GM12878 (cell line): ENCODE measurements around the gene RTEL1. TPM values are rescaled to one million over a fixed set of nuclear protein-coding genes. Genes with fewer than 3 reads are reported as not detected.
A peak's percentile ranks its signal among the peaks of the same experiment; 100 is the strongest.

Source experiments
- ATAC-seq: fragments of 200-7000 bp; cut with Tn5 transposase; 3 replicates; pipeline ENCODE4 v1.9.1; 2020; ENCODE audit warnings: mild to moderate bottlenecking, moderate library complexity
- Bru-seq: library from RNA; stranded (reverse); fragments of 400-500 nt; gene quantifications from one replicate; lab custom pipeline; 2021; lab: Mats Ljungman, UMichigan
- BruChase-seq, 2 experiments: library from RNA; stranded (reverse); fragments of 400-500 nt; gene quantifications; one replicate each; lab custom pipeline; 2021; lab: Mats Ljungman, UMichigan
- BruUV-seq: library from RNA; stranded (reverse); fragments of 400-500 nt; replicated peaks from 2 replicates; lab custom pipeline; 2021; lab: Mats Ljungman, UMichigan
- CTCF ChIA-PET: fragments of 300-600 bp; sonication (Branson Sonifier 250); formaldehyde crosslinking; extraction: SDS; loops from one replicate; lab custom pipeline; 2021; ENCODE audit warnings: inconsistent platforms; lab: Yijun Ruan, JAX
- POLR2A ChIA-PET: fragments of 350-600 bp; formaldehyde crosslinking; extraction: SDS; loops from one replicate; lab custom pipeline; 2021; ENCODE audit warnings: inconsistent platforms; lab: Charles Lee
- RAD21 ChIA-PET: fragments of 300-600 bp; sonication (Branson Sonifier 250); formaldehyde crosslinking; loops from one replicate; lab custom pipeline; 2023; ENCODE audit warnings: antibody characterized with exemption; ENCODE audit not compliant: unreplicated experiment; lab: Charles Lee
- SMC1A ChIA-PET: fragments of 300-600 bp; sonication (Branson Sonifier 250); formaldehyde crosslinking; loops from one replicate; lab custom pipeline; 2023; ENCODE audit not compliant: unreplicated experiment, uncharacterized antibody; lab: Charles Lee
- DNase-seq: peaks from one replicate; pipeline ENCODE4 v3.0.0-alpha.2; 2011; ENCODE audit warnings: low read depth, low spot score
- FAIRE-seq: peaks from 3 replicates; lab custom pipeline; 2011; peaks lifted over from hg19 to GRCh38; lab: Jason Lieb, UNC
- H2AFZ ChIP-seq: 2 replicates; pipeline ENCODE4 v1.6.0; 2011; ENCODE audit warnings: low read depth, low read length, control low read depth; ENCODE audit not compliant: control insufficient read depth
- H3K27ac ChIP-seq: 2 replicates; pipeline ENCODE4 v1.5.1; 2011; ENCODE audit warnings: control low read depth; ENCODE audit not compliant: control insufficient read depth, insufficient read depth
- H3K27me3 ChIP-seq, 2 experiments: replicated peaks in 1 of 2; 2 replicates each; pipeline versions ENCODE4 v1.6.0 to v1.6.1; 2011; ENCODE audit warnings: low read length in 1 of 2; ENCODE audit not compliant: control insufficient read depth in 2 of 2, insufficient read depth in 2 of 2
- H3K36me3 ChIP-seq, 2 experiments: 2 replicates each; pipeline ENCODE4 v1.5.1; 2011; ENCODE audit warnings: low read length in 1 of 2; ENCODE audit not compliant: control insufficient read depth in 2 of 2, insufficient read depth in 2 of 2
- H3K4me1 ChIP-seq: 2 replicates; pipeline ENCODE4 v1.6.1; 2011; ENCODE audit warnings: mild to moderate bottlenecking, low read length, moderate library complexity, mixed read lengths; ENCODE audit not compliant: control insufficient read depth, insufficient read depth
- H3K4me2 ChIP-seq: 2 replicates; pipeline ENCODE4 v1.6.0; 2011; ENCODE audit warnings: control low read depth; ENCODE audit not compliant: control insufficient read depth, insufficient read depth
- H3K4me3 ChIP-seq: fragments of 200-600 bp; sonication (generic); 2 replicates; pipeline ENCODE4 v1.5.1; 2016
- H3K79me2 ChIP-seq: 2 replicates; pipeline ENCODE4 v1.6.0; 2011; ENCODE audit warnings: low read length; ENCODE audit not compliant: control insufficient read depth, insufficient read depth
- H3K9ac ChIP-seq: 2 replicates; pipeline ENCODE4 v1.8.0; 2011; ENCODE audit warnings: low read length, control low read depth, mixed read lengths; ENCODE audit not compliant: control insufficient read depth, insufficient read depth
- H3K9me3 ChIP-seq: replicated peaks from 3 replicates; pipeline ENCODE4 v1.5.1; 2011; ENCODE audit warnings: mild to moderate bottlenecking, low read length; ENCODE audit not compliant: control insufficient read depth, insufficient read depth
- H4K20me1 ChIP-seq: 2 replicates; pipeline ENCODE4 v1.6.0; 2011; ENCODE audit not compliant: control insufficient read depth, insufficient read depth
- CREB1 ChIP-seq: IDR thresholded peaks from 2 replicates; pipeline ENCODE4 v1.6.1; 2012; ENCODE audit warnings: low read depth, mild to moderate bottlenecking, inconsistent platforms
- E4F1 ChIP-seq: fragments of 450-650 bp; IDR thresholded peaks from 2 replicates; pipeline ENCODE4 v1.6.1; 2018; ENCODE audit warnings: borderline replicate concordance, mild to moderate bottlenecking; ENCODE audit not compliant: partially characterized antibody
- EED ChIP-seq: sonication (generic); IDR thresholded peaks from 2 replicates; pipeline ENCODE4 v1.6.1; 2016; ENCODE audit warnings: antibody characterized with exemption, low read depth
- FOXM1 ChIP-seq: IDR thresholded peaks from 2 replicates; pipeline ENCODE4 v1.6.1; 2012; ENCODE audit warnings: low read depth, mild to moderate bottlenecking, inconsistent platforms, low read length, moderate library complexity
- HDAC2 ChIP-seq: fragments of 200-600 bp; sonication (generic); IDR thresholded peaks from 2 replicates; pipeline ENCODE4 v1.6.1; 2017
- IRF3 ChIP-seq: fragments of 450-650 bp; IDR thresholded peaks from 2 replicates; pipeline ENCODE4 v1.6.1; 2014; ENCODE audit warnings: mild to moderate bottlenecking
- LARP7 ChIP-seq: fragments of 450-650 bp; IDR thresholded peaks from 2 replicates; pipeline ENCODE4 v1.6.1; 2017; ENCODE audit warnings: mild to moderate bottlenecking
- MTA2 ChIP-seq: fragments of 450-650 bp; IDR thresholded peaks from 2 replicates; pipeline ENCODE4 v1.6.1; 2016; ENCODE audit warnings: low read depth, mild to moderate bottlenecking, moderate library complexity
- NBN ChIP-seq: fragments of 450-650 bp; IDR thresholded peaks from 2 replicates; pipeline ENCODE4 v1.6.1; 2016
- PAX5 ChIP-seq: IDR thresholded peaks from 2 replicates; pipeline ENCODE4 v1.6.1; 2011; ENCODE audit warnings: low read depth, low read length, borderline replicate concordance
- PAX8 ChIP-seq: fragments of 450-650 bp; IDR thresholded peaks from 2 replicates; pipeline ENCODE4 v1.6.1; 2017; ENCODE audit warnings: mild to moderate bottlenecking, moderate library complexity
- POLR2AphosphoS2 ChIP-seq: IDR thresholded peaks from 2 replicates; pipeline ENCODE4 v1.6.1; 2011; ENCODE audit warnings: low read depth, mild to moderate bottlenecking, low read length, improper control_type of control experiment, moderate library complexity
- POU2F2 ChIP-seq: IDR thresholded peaks from 3 replicates; pipeline ENCODE4 v1.6.1; 2011; ENCODE audit warnings: low read depth, mild to moderate bottlenecking, low read length, borderline replicate concordance
- RUNX3 ChIP-seq: IDR thresholded peaks from 2 replicates; pipeline ENCODE4 v1.6.1; 2012; ENCODE audit warnings: low read length, inconsistent platforms
- SRF ChIP-seq, 2 experiments: IDR thresholded peaks; 2 replicates each; pipeline ENCODE4 v1.6.1; 2011; ENCODE audit warnings: low read depth in 2 of 2, low read length in 2 of 2, mild to moderate bottlenecking in 1 of 2, moderate library complexity in 1 of 2
- TARDBP ChIP-seq: IDR thresholded peaks from 2 replicates; pipeline ENCODE4 v1.6.1; 2016; ENCODE audit warnings: borderline replicate concordance
- ZNF384 ChIP-seq: IDR thresholded peaks from 2 replicates; pipeline ENCODE4 v1.6.1; 2012; ENCODE audit warnings: low read depth, mild to moderate bottlenecking, low read length, improper control_type of control experiment, borderline replicate concordance
- WGBS: methylation state at CpG from one replicate; pipeline ENCODE4 v1.1.6; 2016; ENCODE audit warnings: low lambda C conversion rate; ENCODE audit not compliant: insufficient replicate concordance, insufficient coverage; ENCODE audit errors: missing lambda C conversion rate; 5-methylcytosine and 5-hydroxymethylcytosine counted together
- in situ Hi-C: fragments of 300-500 bp; cut with MboI; formaldehyde crosslinking; loops from 9 replicates; pipeline ENCODE4 v1.14.3; 2018; ENCODE audit warnings: mixed read lengths
- intact Hi-C: fragments of 100-400 bp; cut with micrococcal nuclease; formaldehyde crosslinking; loops from one replicate; pipeline ENCODE4 v1.14.2; 2022; ENCODE audit not compliant: unreplicated experiment
- long read RNA-seq, 2 experiments: library from polyadenylated mRNA; unstranded; transcript quantifications; one replicate each; pipeline ENCODE4 v2.0.0, GENCODE V29; 2019 to 2020
- polyA minus RNA-seq, 3 experiments: library from RNA; depleted of rRNA, polyadenylated mRNA; stranded (reverse); fragments of >200 nt; gene quantifications; 2 replicates each; pipeline ENCODE4 v1.2.3, GENCODE V29; 2011
- polyA plus RNA-seq, 11 experiments: library from polyadenylated mRNA; depleted of rRNA in 4 of 11; unstranded in 6 of 11; stranded (reverse) in 5 of 11; fragments of >200 nt; fragmentation: Nextera tagmentation in 4 of 11; fragmentation: Illumina TruSeq in 1 of 11; extraction: Ambion mirVana in 4 of 11; extraction: Trizol in 1 of 11; gene quantifications; 1 replicate in 1 of 11; 2 replicates in 10 of 11; pipeline versions ENCODE4 v1.2.1 to v1.2.3, GENCODE V29; 2011 to 2016; ENCODE audit warnings: inconsistent platforms in 2 of 11, missing spikeins in 2 of 11, low read depth in 1 of 11
- total RNA-seq, 4 experiments: library from RNA; depleted of rRNA in 3 of 4; stranded (reverse); fragments of >200 nt in 3 of 4; fragmentation: Illumina TruSeq in 1 of 4; extraction: Trizol in 1 of 4; gene quantifications; 2 replicates each; pipeline versions ENCODE4 v1.2.1 to v1.2.3, GENCODE V29; 2013 to 2021

RTEL1 gene
- 62.9 and 77.1 TPM in 2 replicates for total RNA-seq (2013; cell fraction: nucleolus; rRNA removed)
- 14.5 and 18.0 TPM in 2 replicates for total RNA-seq (2014; rRNA removed)
- total RNA-seq (2014; rRNA removed; fragmentation: Illumina TruSeq; extraction: Trizol), result 5.0 and 5.9 TPM in 2 replicates
- total RNA-seq (2021), result 29.5 and 37.2 TPM in 2 replicates
- 2.8 TPM for polyA plus RNA-seq (2011; ENCODE audit: low read depth)
- 7.5 and 14.9 TPM in 2 replicates for polyA plus RNA-seq (2011; rRNA removed)
- 8.0 and 11.8 TPM in 2 replicates for polyA plus RNA-seq (2011; cell fraction: cytosol; rRNA removed)
- 126 and 149 TPM in 2 replicates for polyA plus RNA-seq (2011; cell fraction: nucleus; rRNA removed)
- 7.2 and 10.1 TPM in 2 replicates for polyA plus RNA-seq (2012)
- polyA plus RNA-seq (2014; fragmentation: Illumina TruSeq; extraction: Trizol), result 3.9 and 7.7 TPM in 2 replicates
- polyA plus RNA-seq (2014; fragmentation: Nextera tagmentation; extraction: Ambion mirVana), result under 1 TPM in 1 of 2 experiments, not detected in 1; 0.40 TPM
- polyA plus RNA-seq (2014; rRNA removed), result 15.8 and 16.8 TPM in 2 replicates
- polyA plus RNA-seq (2016; fragmentation: Nextera tagmentation; extraction: Ambion mirVana), result 10 to 100 TPM; 15.6 to 17.0 TPM
- polyA minus RNA-seq (2011; rRNA and poly(A)+ RNA removed), result 19.0 and 22.7 TPM in 2 replicates
- polyA minus RNA-seq (2011; cell fraction: cytosol; rRNA and poly(A)+ RNA removed), result 6.0 and 6.1 TPM in 2 replicates
- polyA minus RNA-seq (2011; cell fraction: nucleus; rRNA and poly(A)+ RNA removed), result 35.8 and 62.4 TPM in 2 replicates
- percentile 55 among the genes with signal in this experiment for Bru-seq, nascent RNA
- BruChase-seq, experiment 1, labeled RNA remaining after a 6-hour chase, result percentile 60 among the genes with signal in this experiment
- percentile 57 among the genes with signal in this experiment for BruChase-seq, experiment 2, labeled RNA remaining after a 2-hour chase
- long read RNA-seq, experiment 1, partial matches to known transcripts, result 1 of 4 reads
- long read RNA-seq, experiment 1, other reads (novel, unspliced or antisense), result 3 of 4 reads
- long read RNA-seq, experiment 2, result 0 reads

GRCh38 chr20:63657937-63658748 is at the start of gene RTEL1:
Gene RTEL1 (plus strand): TSS chr20:63658312. CDS start chr20:63659403, 1,091 bp downstream.
- intact Hi-C loops, result no loop called here
- CTCF ChIA-PET, result interaction anchor here (0.7 to 2.2 kb wide), 11 partner anchors 10 to 381 kb away, joined by 3 to 10 read pairs (median 3); partner anchors contain the start of genes ARFRP1, LIME1, PTK6 and TPD52L2
- TF ChIP-seq IRF3 (no peak), NBN (peak; percentile 91), POU2F2 (peak; percentile 79; the same call in 1 of the 3 replicates), PAX5 (no peak), TARDBP (peak; percentile 87), POLR2AphosphoS2 (peak; percentile 62; the same call in 1 of the 2 replicates), ZNF384 (no peak), MTA2 (peak; percentile 62; the same call in 1 of the 2 replicates), RUNX3 (peak; percentile 93), CREB1 (peak; percentile 44), HDAC2 (no peak; the same call in 1 of the 2 replicates), FOXM1 (no peak), SRF (IDR thresholded peaks at IDR 0.05; ENCODE audit: low read depth in 2 of 2, low read length in 2 of 2) (peak; percentile 29 to 89; a peak in 3 of 4 replicates), E4F1 (peak; percentile 65), EED (no peak), LARP7 (peak; percentile 92), PAX8 (no peak)

More at GRCh38 chr20:63657937-63658748, at the start of gene RTEL1:
- peaks cover 2 to 7% of the 10 kb centered on the region in 2 experiments; a peak in 2 of 4 replicates for H3K27me3 ChIP-seq
- H3K4me3 ChIP-seq, result peak within 1 kb of the TSS; percentile 93
- H3K27ac ChIP-seq, result peak within 1 kb of the TSS; percentile 84
- POLR2A ChIA-PET, result interaction anchor here (0.6 to 1.5 kb wide), 8 partner anchors 8 to 298 kb away, joined by 3 to 13 read pairs (median 4); partner anchors contain the start of genes ARFRP1, GMEB2, HELZ2 and PTK6
- RAD21 ChIA-PET, result interaction anchor here (0.7 to 1.5 kb wide), 10 partner anchors 10 to 239 kb away, joined by 3 to 24 read pairs (median 4); partner anchors contain the start of genes ARFRP1, LIME1, PTK6 and TPD52L2
- peaks cover 0 to 2% of the 10 kb centered on the region in 2 experiments; a peak in 2 of 4 replicates for H3K36me3 ChIP-seq
- peak within 1 kb of the TSS; percentile 85 for H3K4me2 ChIP-seq
- SMC1A ChIA-PET, result interaction anchor here (0.6 to 1.8 kb wide), 4 partner anchors 16 to 207 kb away, joined by 3 to 13 read pairs (median 5); partner anchors contain the start of genes PTK6 and TPD52L2
- peak within 1 kb of the TSS; percentile 78 for H3K9ac ChIP-seq
- no TSS peak for BruUV-seq
- peaks cover 8% of the 10 kb centered on the region for H3K4me1 ChIP-seq
- no peaks in the 10 kb centered on the region for H4K20me1 ChIP-seq
- under 1% methylated on average over 72 of the region's 73 CpGs for WGBS
- DNase-seq (peak; percentile 59), FAIRE-seq (peak; percentile 84), ATAC-seq (peak; percentile 98)
- H2AFZ ChIP-seq, result peak within 1 kb of the TSS; percentile 98
- no peaks in the 10 kb centered on the region for H3K9me3 ChIP-seq
- in situ Hi-C loops, result no loop called here
- peaks cover 10% of the 10 kb centered on the region for H3K79me2 ChIP-seq
